PFSK-1 (cell line): Measurements from ENCODE around the gene SYT3.

Experiments
- FOXP2 ChIP-seq: optimal IDR thresholded peaks from 2 replicates; pipeline ENCODE3; 2011; ENCODE audit warnings: borderline replicate concordance, control low read depth, inconsistent platforms; ENCODE audit not compliant: insufficient read depth; ENCODE audit errors: extremely low read length, extremely low read depth
- SIN3A ChIP-seq: IDR thresholded peaks from 2 replicates; pipeline ENCODE4 v1.6.1; 2012; ENCODE audit warnings: mild to moderate bottlenecking, low read length, moderate library complexity, borderline replicate concordance; ENCODE audit not compliant: insufficient read depth
- TAF1 ChIP-seq: IDR thresholded peaks from 2 replicates; pipeline ENCODE4 v1.6.1; 2012; ENCODE audit warnings: low read length, control low read depth, borderline replicate concordance; ENCODE audit not compliant: insufficient read depth

DNA sequence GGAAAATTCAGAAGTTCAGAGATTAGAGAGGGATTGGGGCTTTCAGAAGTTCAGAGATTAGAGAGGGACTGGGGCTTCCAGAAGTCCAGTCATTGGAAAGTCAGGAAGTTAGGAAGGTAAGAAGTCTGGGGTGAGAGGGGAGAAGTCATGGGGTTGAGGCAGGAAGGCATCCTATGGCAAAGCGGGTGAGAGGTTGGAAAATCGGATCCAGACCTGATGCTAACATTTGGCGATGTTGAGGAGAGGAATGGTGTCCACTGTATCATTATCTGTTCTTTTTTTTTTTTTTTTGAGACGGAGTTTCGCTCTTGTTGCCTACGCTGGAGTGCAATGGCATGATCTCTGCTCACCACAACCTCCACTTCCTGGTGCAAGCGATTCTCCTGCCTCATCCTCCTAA, 11.1 kb downstream of the SYT3 start:
- TF ChIP-seq SIN3A: no peak
- TF ChIP-seq TAF1: no peak
- TF ChIP-seq FOXP2: no peak
